Stimulated activated CD8-positive, alpha-beta memory T cell treated with anti-CD3 and anti-CD28 coated beads, Interleukin-7, amount 100 ng/mL, for 1 hour (primary cell): ENCODE results near the gene HMGCL.
"Not testable (repeated sequence)": the region's sequence is repeated elsewhere in the genome, so short reads cannot be mapped to it uniquely, and the experiment has no call there.

Experiments used
- DNase-seq, 2 donors: peaks; one replicate each; pipeline ENCODE4 v3.0.0-alpha.2; 2020; ENCODE audit warnings: low read depth in 2 of 2

Gene HMGCL

DNA sequence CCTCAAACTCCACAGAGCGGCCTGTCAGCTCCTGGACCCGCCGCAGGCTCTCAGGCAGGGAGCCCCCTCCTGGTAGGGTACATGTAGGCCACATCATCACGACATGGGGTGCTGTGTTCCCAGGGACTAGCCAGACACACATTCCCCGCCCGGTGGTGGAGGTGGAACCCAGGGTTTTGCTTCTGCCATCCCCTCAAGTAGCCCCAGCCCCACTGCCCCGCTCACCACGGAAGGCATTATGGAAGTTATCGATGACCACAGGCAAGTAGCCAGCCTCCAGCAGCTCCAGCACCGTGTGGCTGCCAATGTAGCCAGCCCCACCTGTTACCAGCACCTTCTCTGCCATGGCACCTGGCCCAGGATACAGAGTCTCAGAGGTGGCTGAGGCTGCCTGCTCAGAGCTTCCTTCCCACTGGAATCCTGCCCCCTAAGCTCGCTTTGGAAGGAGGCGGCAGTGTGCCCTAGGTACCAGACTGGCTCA is 26.5 kb downstream of the HMGCL start:
- no peak for DNase-seq

DNA sequence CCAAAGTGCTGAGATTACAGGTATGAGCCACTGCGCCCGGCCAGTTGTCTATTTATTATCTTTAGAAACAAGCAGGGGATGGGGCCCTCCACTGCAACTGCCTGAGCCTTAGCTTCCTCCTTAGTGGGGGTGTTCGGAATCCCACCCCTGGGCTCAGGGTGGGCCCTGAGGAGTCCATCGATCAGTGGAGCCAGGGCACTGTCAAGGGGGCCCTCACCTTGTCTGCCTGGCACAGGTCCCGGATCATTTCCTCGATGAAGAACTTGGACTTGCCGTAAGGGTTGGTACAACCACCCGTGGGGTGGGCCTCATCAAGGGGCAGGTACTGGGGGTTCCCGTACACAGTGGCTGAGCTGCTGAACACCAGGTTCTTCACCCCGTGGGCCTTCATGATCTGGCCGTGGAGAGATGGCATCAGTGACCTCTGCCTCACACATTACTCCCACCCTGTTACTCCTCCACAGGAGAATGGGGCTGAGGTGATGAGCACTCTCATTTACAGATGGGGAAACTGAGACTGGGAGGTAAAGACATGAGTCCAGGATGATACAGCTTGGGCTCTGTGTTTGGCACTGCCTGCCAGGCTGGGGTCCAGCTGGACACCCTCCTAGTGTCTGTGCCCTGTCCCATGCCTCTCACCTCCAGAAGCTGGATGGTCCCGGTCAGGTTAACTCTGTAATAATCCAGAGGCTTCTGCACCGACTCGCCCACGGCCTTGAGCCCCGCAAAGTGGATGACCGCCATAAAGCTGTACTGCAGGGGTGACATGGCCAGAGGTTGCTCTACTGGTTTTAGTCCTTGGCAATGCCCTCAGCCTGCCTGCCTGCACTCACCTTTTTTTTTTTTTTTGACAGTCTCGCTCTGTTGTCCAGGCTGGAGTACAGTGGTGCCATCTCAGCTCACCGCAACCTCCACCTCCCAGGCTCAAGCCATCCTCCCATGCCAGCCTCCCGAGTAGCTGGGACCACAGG is 27.5 kb downstream of the HMGCL start:
- DNase-seq, result no peak

DNA sequence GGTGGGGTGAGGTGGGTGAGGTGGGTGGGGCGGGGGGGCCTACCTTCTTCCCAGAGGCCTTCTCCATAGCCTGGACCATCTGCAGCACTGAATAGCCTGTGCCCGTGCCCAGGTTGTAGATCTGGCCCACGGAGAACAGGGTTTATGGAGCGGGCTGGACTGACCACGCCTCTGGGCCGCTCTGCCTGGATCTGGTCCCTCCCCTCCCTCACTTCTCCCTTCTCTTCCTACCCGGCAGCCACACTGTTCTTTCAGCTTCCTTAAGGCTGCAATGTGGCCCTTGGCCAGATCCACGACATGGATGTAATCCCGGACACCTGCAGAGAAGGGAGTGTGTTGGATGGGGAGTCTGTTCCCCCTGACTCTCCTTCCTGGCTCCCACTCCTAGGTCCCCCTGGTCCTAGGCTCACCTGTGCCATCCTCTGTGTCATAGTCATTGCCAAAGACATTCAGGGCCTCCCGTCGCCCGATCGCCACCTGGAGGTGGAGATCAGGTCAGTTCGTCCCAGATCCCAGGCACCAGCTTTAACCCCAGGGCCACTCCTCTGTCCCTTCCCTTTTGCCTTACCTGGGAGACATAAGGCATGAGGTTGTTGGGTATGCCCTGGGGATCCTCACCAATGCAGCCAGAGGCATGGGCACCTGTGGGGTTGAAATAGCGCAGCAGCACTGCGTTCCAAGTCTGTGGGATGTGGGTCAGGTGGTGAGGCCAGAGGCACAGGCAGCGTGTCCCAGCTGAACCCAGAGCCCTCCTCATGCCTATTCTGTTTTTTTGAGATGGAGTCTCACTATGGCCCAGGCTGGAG is 28.6 kb downstream of the HMGCL start:
- DNase-seq, result no peak

DNA sequence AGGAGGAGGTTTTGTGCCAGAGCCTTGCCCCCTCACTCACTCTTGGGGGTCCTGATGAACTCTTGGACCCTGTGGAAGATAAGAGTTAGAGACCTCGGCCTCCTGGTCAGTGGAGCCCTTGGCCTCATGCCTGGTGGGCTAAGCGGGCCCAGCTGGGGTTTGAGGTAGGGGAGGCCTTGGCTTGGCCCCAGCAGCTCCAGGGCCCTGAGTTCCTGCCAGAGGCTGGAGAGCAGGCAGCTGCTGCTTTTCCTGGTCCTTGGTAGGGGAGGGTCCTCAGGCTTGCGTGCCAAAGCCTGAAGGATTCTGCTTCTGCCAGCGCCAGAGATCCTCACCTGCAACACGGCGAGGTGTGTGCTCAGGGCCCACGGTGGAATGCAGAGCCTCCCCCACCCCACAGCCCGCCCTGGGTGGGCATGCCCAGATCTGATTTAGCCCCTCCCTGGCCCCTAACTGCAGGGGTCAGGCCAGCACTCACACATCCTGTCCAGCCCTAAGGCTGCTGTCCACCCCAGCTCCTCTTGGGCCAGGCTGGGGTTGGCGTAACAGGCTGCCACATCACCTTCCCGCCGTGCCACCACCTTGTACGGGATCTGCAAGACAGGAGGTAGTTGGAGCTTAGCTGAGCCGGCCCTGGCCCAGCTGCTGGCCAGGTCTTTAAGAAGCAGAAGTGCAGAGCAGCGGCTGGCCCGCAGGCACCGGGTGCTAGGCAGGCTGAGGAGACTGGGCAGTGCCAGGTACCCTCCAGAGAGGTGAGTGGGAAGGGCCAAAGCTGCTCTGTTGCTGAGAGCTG is 29.4 kb downstream of the HMGCL start:
- DNase-seq, result no peak

DNA sequence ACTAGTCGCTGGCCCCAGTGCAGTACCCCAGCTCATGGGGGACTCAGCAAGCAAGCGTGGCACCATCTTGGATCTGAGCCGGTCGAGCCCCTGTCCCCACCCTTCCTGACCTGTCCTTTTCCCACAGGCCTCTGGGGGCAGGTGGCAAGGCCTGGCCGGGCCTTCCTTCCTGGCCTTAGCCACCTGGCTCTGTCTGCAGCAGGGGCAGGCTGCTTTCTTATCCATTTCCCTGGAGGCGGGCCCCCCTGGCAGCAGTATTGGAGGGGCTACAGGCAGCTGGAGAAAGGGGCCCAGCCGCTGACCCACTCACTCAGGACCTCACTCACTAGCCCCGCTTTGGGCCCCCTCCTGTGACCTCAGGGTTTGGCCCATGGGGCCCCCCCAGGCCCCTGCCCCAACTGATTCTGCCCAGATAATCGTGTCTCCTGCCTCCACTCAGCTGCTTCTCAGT is 30.5 kb downstream of the HMGCL start:
- DNase-seq, result not testable (repeated sequence)

- no peak for DNase-seq
Observed at GRCh38 chr1:23793861-23794731, 31.1 kb downstream of the HMGCL start.

DNA sequence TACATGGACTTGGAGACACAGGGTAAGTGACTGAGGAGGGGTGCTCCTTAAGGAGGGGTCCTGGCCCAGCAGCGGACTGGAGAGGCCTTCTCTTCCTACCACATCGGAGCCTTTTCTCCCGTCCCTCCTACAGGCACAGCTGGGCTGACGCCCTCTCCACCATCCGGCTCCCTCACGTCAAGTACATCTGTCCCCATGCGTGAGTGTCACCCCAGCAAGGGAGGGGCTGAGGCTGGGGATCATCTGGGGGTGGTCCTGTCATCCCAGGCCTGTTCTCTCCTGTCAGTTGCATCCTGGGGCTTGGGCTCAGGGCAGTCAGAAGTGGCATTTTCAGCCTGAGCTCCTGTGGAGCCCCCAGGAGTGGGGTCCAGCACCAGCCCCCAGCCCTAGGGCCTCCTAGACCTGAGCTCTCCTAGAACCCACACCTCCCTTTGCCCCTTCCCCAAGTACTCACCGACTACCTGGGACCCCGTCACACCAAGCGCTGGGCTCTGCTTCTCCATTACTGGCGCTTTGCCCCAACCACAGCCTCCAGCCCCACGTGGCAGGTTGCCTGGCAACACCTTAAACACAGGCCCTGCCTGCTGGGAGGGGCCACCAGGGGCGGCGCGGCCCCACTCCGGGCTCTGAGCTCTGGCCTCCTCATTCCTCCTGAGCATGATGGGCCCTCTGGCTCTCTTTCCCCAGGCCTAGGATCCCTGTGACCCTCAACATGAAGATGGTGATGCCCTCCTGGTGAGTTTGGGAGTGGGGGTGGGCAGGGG is 32.0 kb downstream of the HMGCL start:
- no peak for DNase-seq

- DNase-seq, result no peak
Observed at GRCh38 chr1:23792151-23792945, 32.9 kb downstream of the HMGCL start.

DNA sequence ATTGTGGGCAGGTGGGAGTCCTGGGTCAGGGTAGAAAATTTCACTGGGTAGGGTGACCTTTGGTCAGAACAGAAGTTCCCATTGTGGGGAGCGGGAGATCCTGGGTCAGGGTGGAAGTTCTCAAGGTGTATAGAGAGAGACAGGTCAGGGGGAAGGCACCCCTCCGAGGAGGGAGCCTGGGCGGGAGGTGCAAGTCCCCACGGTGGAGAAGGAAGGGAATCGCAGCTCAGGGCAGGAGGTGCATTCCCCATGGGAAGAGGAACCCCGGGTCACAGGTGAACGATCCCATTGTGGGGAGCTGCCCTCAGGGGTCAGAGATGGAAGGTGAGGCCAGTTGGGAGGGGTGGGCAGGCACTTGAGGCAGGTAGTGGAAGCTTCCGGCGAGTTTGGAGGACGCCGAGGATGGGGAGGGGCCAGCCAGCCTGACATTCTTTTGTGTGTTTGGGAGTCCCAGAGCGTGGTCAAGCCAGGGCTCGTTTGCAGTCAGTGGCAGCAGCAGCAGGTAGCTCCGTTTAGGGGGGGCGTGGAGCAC is 33.6 kb downstream of the HMGCL start:
- DNase-seq, result no peak

DNA sequence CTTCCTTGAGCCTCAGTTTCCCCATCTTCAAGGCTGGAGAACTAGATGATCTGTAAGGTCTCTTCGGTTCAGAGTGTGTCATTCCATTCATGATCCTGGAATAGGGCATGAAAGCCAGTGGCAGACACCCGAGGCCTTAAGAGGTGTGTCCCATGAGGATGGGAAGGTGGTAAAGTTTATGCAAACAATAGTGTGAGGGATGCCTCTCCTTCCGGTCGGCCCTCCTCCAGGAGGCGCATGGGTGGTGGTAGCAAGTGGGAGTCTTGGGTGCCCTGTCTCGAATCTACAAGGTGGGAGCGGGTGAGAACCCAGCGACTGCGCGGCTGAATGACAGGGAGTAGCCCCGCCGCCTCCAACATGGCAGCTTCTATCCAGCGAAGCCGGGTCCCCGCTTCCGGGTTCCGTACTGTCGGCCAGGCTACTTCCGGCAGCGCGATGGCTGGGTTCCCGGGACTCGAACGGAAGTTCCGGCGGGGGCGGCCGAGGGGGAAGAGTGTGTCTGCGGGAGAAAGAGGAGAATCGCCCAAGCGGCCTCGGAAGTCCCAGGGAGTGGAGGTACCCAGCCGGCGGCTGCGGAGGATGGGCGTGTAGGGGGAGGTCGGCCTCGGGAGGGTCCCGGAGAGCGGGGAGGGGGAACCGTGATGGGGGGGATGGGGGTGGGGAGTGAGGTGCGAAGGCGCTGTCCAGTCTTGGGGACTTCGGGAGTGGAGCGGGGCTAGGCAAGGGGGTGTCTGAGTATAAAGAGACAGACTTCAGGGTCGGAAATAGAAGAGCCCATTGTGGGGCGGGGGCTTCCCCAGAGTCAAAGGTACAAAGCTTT is 34.3 kb downstream of the HMGCL start, which contains the start of gene LYPLA2:
Gene LYPLA2 (plus strand): TSS at position 450 of the 820 bp plus-strand sequence. CDS start 1,538 bp downstream, outside the sequence.
- peak; percentile 66 to 72 for DNase-seq

- no peak for DNase-seq
Observed at GRCh38 chr1:23788695-23789094, 36.5 kb downstream of the HMGCL start.

GRCh38 chr1:23787701-23788100 is 37.5 kb downstream of the HMGCL start:
- no peak for DNase-seq

GRCh38 chr1:23784846-23785245 is 40.4 kb downstream of the HMGCL start:
- no peak for DNase-seq

DNA sequence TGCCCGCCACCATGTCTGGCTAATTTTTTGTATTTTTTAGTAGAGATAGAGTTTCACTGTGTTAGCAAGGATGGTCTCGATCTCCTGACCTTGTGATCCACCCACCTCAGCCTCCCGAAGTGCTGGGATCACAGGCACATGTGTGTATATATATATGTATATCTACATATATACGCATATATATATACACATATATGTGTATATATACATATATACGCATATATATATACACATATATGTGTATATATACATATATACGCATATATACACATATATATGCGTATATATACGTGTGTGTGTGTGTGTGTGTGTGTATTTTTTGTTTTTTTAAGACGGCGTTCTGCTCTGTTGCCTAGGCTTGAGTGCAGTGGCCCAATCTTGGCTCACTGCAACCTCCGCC is 42.1 kb downstream of the HMGCL start:
- not testable (repeated sequence) for DNase-seq

DNA sequence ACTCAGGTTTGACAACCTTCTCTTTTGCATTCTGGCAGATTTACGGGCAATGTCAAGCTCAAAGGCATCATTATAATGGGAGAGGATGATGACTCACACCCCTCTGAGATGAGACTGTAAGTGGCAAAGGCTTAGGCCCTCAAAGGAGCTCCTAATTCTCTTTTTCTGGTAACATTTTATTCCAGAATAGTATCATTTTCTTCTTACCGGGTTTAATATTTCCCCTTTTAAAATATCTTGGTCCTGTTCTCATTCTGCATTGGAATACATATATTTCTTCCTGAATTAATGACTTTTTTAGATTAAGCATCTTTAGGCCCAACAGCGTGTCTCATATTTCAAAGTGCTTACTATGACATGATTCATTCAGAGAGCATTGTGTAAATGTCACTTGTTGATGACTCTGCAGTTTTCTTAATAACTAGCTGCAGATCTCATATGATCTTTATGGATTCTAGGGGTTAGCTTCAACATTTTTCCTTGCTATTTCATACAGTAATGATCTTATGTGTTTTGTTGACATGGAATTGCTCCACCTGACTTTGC is 45.3 kb downstream of the HMGCL start:
- DNase-seq, result no peak

DNA sequence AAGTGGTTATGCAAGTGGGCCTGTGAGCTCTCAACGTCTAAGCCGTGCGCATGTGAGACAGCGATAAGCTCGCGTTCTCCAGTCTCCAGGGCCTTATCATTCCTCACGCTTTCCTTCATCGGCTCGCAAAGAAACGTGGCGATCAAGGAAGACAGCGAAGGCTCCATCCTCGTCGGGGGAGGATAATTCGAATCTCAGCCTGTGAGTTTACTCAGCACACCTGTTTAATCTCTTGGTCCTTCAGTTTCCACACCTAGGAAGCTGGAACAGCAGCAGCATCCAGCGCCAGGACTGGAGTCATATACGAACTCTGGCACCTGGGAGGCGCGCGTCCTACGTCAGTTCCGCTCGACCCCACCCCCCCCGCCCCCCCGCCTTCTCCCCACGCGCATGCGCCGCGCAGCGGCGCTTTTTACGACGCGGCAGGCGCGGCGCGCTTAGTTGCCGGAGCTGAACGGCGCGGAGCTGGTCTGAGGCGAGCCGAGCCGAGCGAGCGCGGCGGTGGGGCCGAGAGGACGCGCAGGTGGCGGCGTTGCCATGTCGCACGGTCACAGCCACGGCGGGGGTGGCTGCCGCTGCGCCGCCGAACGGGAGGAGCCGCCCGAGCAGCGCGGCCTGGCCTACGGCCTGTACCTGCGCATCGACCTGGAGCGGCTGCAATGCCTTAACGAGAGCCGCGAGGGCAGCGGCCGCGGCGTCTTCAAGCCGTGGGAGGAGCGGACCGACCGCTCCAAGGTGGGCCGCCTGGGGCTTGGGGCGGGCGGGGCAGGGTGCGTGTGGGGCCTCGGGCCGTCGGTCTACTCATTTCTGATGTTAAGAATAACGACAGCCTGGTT is 47.0 kb downstream of the HMGCL start, which contains the start of gene PITHD1:
Gene PITHD1 (plus strand): TSS at position 440 of the 836 bp plus-strand sequence. CDS start 98 bp downstream, at position 538.
- DNase-seq, result peak; percentile 51 to 53
